Peyer's patch (tissue), 4 donors: ENCODE data around the gene COL27A1. TPM values are rescaled to one million over a fixed set of nuclear protein-coding genes. Genes with fewer than 3 reads are reported as not detected.
A peak's percentile ranks its signal among the peaks of the same experiment; 100 is the strongest.

ENCODE experiments used
- DNase-seq, 3 donors: peaks; one replicate each; pipeline ENCODE4 v3.0.0-alpha.2; 2017 to 2019
- H3K27ac ChIP-seq, 4 donors: fragments of 200-600 bp; sonication (generic); one replicate each; pipeline ENCODE4 v1.5.1; 2016 to 2019
- H3K27me3 ChIP-seq, 2 donors: fragments of 200-600 bp; sonication (generic); one replicate each; pipeline ENCODE4 v1.5.1; 2019
- H3K36me3 ChIP-seq, 3 donors: fragments of 200-600 bp; sonication (generic); one replicate each; pipeline ENCODE4 v1.5.1; 2016 to 2019
- H3K4me1 ChIP-seq, 4 donors: fragments of 200-600 bp; sonication (generic); one replicate each; pipeline ENCODE4 v1.5.1; 2016 to 2019
- H3K4me3 ChIP-seq, 4 donors: fragments of 200-600 bp; sonication (generic); 1 replicate in 3 of 4; 2 replicates in 1 of 4; pipeline ENCODE4 v1.5.1; 2016 to 2019; ENCODE audit warnings: mild to moderate bottlenecking in 1 of 4
- H3K9me3 ChIP-seq, 4 donors: fragments of 200-600 bp; sonication (generic); one replicate each; pipeline ENCODE4 v1.5.1; 2016 to 2019; ENCODE audit warnings: mild to moderate bottlenecking in 1 of 4
- POLR2A ChIP-seq, 2 donors: fragments of 450-650 bp; IDR thresholded peaks; one replicate each; pipeline ENCODE4 v1.5.1; 2017; ENCODE audit warnings: antibody characterized with exemption in 2 of 2, mild to moderate bottlenecking in 2 of 2, moderate library complexity in 2 of 2
- total RNA-seq, 4 donors: library from RNA; depleted of rRNA; stranded (reverse); fragments of >200 nt; gene quantifications; one replicate each; pipeline ENCODE4 v1.1.0, GENCODE V29; 2016
- TF ChIP-seq, protein P1 (sequence below), 6 experiments: fragments of 450-650 bp in 4 of 6; fragments of 200-600 bp in 2 of 6; sonication (generic) in 1 of 6; IDR thresholded peaks; one replicate each; pipeline ENCODE4 v1.5.1; 2017 to 2019; ENCODE audit warnings: antibody characterized with exemption in 6 of 6, mild to moderate bottlenecking in 3 of 6, moderate library complexity in 1 of 6

The COL27A1 gene
- total RNA-seq, 4 donors from 2014 or later, result 5.8 to 23.1 (median 7.2) TPM

DNA sequence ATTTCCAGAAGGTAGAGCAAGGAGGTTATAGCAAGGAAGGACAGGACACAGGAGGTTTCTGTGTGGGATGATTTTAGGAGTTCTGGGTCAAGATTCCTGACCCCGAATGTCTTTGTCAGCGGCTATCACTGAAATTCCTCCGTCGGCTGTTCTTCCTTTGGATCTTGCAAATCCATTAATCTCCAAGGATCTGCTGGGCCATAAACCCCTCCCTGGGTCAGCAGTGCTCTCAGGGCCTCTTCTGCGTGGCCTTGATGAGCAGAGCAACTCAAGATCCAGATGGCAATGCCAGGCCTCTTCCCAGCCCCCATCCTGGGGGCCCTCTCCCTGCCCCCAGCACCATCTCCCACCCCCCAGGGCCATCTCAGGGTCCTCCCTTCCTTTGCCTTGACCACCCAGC is 16.3 kb upstream of the COL27A1 start:
- H3K9me3 ChIP-seq, result no peaks in the 10 kb centered on the region
- no peak for DNase-seq
- no peak for TF ChIP-seq POLR2A (IDR thresholded peaks at IDR 0.05)
- TF ChIP-seq, protein P1, sequence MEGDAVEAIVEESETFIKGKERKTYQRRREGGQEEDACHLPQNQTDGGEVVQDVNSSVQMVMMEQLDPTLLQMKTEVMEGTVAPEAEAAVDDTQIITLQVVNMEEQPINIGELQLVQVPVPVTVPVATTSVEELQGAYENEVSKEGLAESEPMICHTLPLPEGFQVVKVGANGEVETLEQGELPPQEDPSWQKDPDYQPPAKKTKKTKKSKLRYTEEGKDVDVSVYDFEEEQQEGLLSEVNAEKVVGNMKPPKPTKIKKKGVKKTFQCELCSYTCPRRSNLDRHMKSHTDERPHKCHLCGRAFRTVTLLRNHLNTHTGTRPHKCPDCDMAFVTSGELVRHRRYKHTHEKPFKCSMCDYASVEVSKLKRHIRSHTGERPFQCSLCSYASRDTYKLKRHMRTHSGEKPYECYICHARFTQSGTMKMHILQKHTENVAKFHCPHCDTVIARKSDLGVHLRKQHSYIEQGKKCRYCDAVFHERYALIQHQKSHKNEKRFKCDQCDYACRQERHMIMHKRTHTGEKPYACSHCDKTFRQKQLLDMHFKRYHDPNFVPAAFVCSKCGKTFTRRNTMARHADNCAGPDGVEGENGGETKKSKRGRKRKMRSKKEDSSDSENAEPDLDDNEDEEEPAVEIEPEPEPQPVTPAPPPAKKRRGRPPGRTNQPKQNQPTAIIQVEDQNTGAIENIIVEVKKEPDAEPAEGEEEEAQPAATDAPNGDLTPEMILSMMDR (IDR thresholded peaks at IDR 0.05), result no peak
- no peak overlapping the region for H3K4me3 ChIP-seq
- no peaks in the 10 kb centered on the region for H3K27me3 ChIP-seq
- H3K27ac ChIP-seq, result no peak overlapping the region
- H3K4me1 ChIP-seq, result peaks cover 0 to 4% (median 0%) of the 10 kb centered on the region in 4 donors
- no peaks in the 10 kb centered on the region for H3K36me3 ChIP-seq

DNA sequence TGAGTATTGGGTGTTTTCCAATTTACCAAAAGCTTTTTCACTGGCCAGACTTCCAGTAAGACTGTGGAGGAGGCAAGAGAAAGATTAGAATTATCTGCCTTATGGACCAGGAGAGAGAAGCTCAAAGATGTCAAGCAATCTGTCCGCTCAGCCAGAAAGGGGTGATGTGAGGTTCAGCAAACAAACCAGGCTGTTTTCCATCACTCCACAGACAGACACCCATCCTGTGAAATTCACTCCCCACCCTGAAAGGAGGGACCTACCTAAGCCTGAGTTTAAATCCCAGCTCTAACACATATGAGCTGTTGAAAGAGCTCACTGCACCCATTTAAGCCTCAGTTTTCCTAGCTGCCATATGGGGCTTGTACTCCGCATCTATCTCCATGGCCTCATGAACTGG is 14.9 kb upstream of the COL27A1 start:
- no peak overlapping the region for H3K4me3 ChIP-seq
- no peak for DNase-seq
- H3K27me3 ChIP-seq, result no peaks in the 10 kb centered on the region
- TF ChIP-seq, protein P1 (IDR thresholded peaks at IDR 0.05), result no peak
- no peak for TF ChIP-seq POLR2A (IDR thresholded peaks at IDR 0.05)
- no peaks in the 10 kb centered on the region for H3K36me3 ChIP-seq
- no peaks in the 10 kb centered on the region for H3K9me3 ChIP-seq
- no peak overlapping the region for H3K27ac ChIP-seq
- H3K4me1 ChIP-seq, result peaks cover 0 to 4% (median 0%) of the 10 kb centered on the region in 4 donors

DNA sequence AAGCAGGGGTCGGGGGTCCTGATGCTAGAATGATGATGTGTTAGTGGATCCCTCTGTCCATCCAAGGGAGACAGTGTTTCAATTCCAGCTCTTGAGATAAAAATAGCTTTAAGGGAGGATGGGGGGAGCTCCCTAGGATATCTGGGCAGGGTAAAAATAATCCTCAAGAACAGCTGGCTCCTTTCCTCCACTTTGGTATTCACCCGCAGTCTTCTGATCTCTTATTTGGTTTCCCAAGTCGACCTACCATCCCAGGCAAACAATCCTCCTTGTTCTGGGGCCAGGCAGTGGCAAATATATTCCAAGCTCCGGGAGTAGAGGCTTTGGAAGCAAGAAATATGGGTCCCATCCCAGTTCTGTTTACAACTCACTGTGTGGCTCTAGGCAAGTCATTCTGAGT is 14.5 kb upstream of the COL27A1 start:
- H3K9me3 ChIP-seq, result no peaks in the 10 kb centered on the region
- TF ChIP-seq, protein P1 (IDR thresholded peaks at IDR 0.05), result no peak
- no peak for TF ChIP-seq POLR2A (IDR thresholded peaks at IDR 0.05)
- no peaks in the 10 kb centered on the region for H3K36me3 ChIP-seq
- no peaks in the 10 kb centered on the region for H3K27me3 ChIP-seq
- H3K4me1 ChIP-seq, result peaks cover 0 to 4% (median 0%) of the 10 kb centered on the region in 4 donors
- no peak overlapping the region for H3K4me3 ChIP-seq
- DNase-seq, result no peak
- H3K27ac ChIP-seq, result no peak overlapping the region

GRCh38 chr9:114141553-114142402 is 13.6 kb upstream of the COL27A1 start:
- DNase-seq, result peak in 1 of 3 donors; percentile 18
- no peaks in the 10 kb centered on the region for H3K36me3 ChIP-seq

DNA sequence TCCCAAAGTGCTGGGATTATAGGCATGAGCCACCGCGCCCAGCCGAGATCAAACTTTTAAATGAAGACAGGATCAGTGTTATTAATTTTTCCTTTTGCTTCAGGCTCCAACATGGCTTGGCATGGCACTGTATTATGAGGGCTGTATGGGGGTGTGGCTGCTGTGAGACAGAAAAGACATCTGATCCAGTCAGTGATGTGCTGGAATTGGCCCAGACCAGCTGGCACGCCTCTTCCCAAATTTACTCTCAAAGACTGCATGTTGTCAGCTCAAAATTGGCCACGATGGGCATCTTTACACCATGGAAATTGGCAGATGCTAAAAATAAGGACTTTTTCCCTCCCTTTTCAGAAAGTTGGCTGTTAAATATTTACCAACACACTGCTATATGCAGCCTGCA is 12.1 kb upstream of the COL27A1 start:
- TF ChIP-seq, protein P1 (IDR thresholded peaks at IDR 0.05), result no peak
- no peak for TF ChIP-seq POLR2A (IDR thresholded peaks at IDR 0.05)
- Histone ChIP-seq H3K27ac (no peak overlapping the region), H3K4me3 (no peak overlapping the region), H3K9me3 (no peaks in the 10 kb centered on the region), H3K4me1 (peaks cover 0 to 4% (median 0%) of the 10 kb centered on the region in 4 donors), H3K27me3 (no peaks in the 10 kb centered on the region), H3K36me3 (no peaks in the 10 kb centered on the region)
- no peak for DNase-seq

More at GRCh38 chr9:114141553-114142402, 13.6 kb upstream of the COL27A1 start:
- TF ChIP-seq POLR2A (IDR thresholded peaks at IDR 0.05), result no peak
- TF ChIP-seq, protein P1 (IDR thresholded peaks at IDR 0.05), result no peak
- peaks cover 0 to 4% (median 0%) of the 10 kb centered on the region in 4 donors for H3K4me1 ChIP-seq
- H3K27me3 ChIP-seq, result no peaks in the 10 kb centered on the region
- no peak overlapping the region for H3K27ac ChIP-seq
- no peak overlapping the region for H3K4me3 ChIP-seq
- H3K9me3 ChIP-seq, result no peaks in the 10 kb centered on the region
